H1 (cell line): ENCODE measurements around the gene TACR2. TPM values are rescaled to one million over a fixed set of nuclear protein-coding genes. Genes with fewer than 3 reads are reported as not detected.

Experiments
- CTCF ChIA-PET: fragments of 300-600 bp; sonication (Branson Sonifier 250); formaldehyde crosslinking; loops from one replicate; lab custom pipeline; 2021; ENCODE audit not compliant: partially characterized antibody; lab: Charles Lee
- POLR2A ChIA-PET: fragments of 300-600 bp; sonication (Branson Sonifier 250); formaldehyde crosslinking; loops from one replicate; lab custom pipeline; 2021; ENCODE audit warnings: inconsistent platforms; ENCODE audit not compliant: partially characterized antibody; lab: Charles Lee
- DNase-seq, 2 experiments: peaks; one replicate each; pipeline versions ENCODE4 v3.0.0 to v3.0.0-alpha.2; 2010 to 2022; ENCODE audit warnings: low spot score in 2 of 2, low read depth in 1 of 2, mixed read lengths in 1 of 2
- FAIRE-seq: peaks from 2 replicates; lab custom pipeline; 2011; peaks lifted over from hg19 to GRCh38; lab: Jason Lieb, UNC
- H2AFZ ChIP-seq: 2 replicates; pipeline ENCODE4 v1.8.1; 2012; ENCODE audit warnings: low read length, inconsistent platforms
- H2AK5ac ChIP-seq: 2 replicates; pipeline ENCODE4 v1.6.1; 2013; ENCODE audit warnings: low read depth, low read length
- H2BK120ac ChIP-seq: replicated peaks from 2 replicates; pipeline ENCODE3; 2013; ENCODE audit warnings: low read depth, low read length, inconsistent platforms
- H2BK12ac ChIP-seq: 2 replicates; pipeline ENCODE4 v1.6.1; 2013; ENCODE audit warnings: low read depth, low read length
- H2BK15ac ChIP-seq: 2 replicates; pipeline ENCODE4 v1.6.1; 2013; ENCODE audit warnings: low read length
- H2BK20ac ChIP-seq: 2 replicates; pipeline ENCODE4 v1.6.1; 2013; ENCODE audit warnings: low read length
- H2BK5ac ChIP-seq: 2 replicates; pipeline ENCODE4 v1.6.1; 2013; ENCODE audit warnings: low read depth, low read length
- H3K14ac ChIP-seq: 2 replicates; pipeline ENCODE4 v1.6.1; 2013; ENCODE audit warnings: inconsistent platforms; ENCODE audit not compliant: insufficient read length
- H3K18ac ChIP-seq: 2 replicates; pipeline ENCODE4 v1.6.1; 2013; ENCODE audit warnings: low read length; ENCODE audit errors: extremely low read depth
- H3K23ac ChIP-seq: 2 replicates; pipeline ENCODE4 v1.6.1; 2013; ENCODE audit warnings: inconsistent platforms; ENCODE audit not compliant: insufficient read length
- H3K23me2 ChIP-seq: 2 replicates; pipeline ENCODE4 v1.6.1; 2013; ENCODE audit warnings: low read depth, low read length
- H3K27ac ChIP-seq: 2 replicates; pipeline ENCODE4 v1.6.1; 2011; ENCODE audit warnings: low read depth, low read length, inconsistent platforms
- H3K27me3 ChIP-seq, 4 experiments: replicated peaks in 1 of 4; 1 replicate in 1 of 4; 2 replicates in 3 of 4; pipeline versions ENCODE4 v1.6.1 to v1.8.1; 2011 to 2013; ENCODE audit warnings: low read length in 3 of 4, mild to moderate bottlenecking in 3 of 4, inconsistent platforms in 2 of 4, mixed read lengths in 2 of 4, moderate library complexity in 1 of 4; ENCODE audit not compliant: control insufficient read depth in 3 of 4, insufficient read depth in 3 of 4; ENCODE audit errors: extremely low read depth in 1 of 4
- H3K36me3 ChIP-seq, 4 experiments: 2 replicates each; pipeline versions ENCODE4 v1.6.1 to v1.8.1; 2011 to 2013; ENCODE audit warnings: mild to moderate bottlenecking in 4 of 4, low read length in 3 of 4, moderate library complexity in 2 of 4, control low read depth in 1 of 4, inconsistent platforms in 1 of 4; ENCODE audit not compliant: insufficient read depth in 4 of 4, control insufficient read depth in 2 of 4
- H3K4ac ChIP-seq: replicated peaks from 2 replicates; pipeline ENCODE3; 2013; ENCODE audit warnings: low read length, low read depth, mixed read lengths, inconsistent platforms; ENCODE audit not compliant: insufficient read length
- H3K4me1 ChIP-seq, 4 experiments: replicated peaks in 1 of 4; 1 replicate in 1 of 4; 2 replicates in 3 of 4; pipeline versions ENCODE4 v1.6.1 to v1.8.1; 2011 to 2013; ENCODE audit warnings: low read length in 3 of 4, inconsistent platforms in 2 of 4, mixed read lengths in 1 of 4; ENCODE audit not compliant: insufficient read depth in 4 of 4, control insufficient read depth in 3 of 4
- H3K4me2 ChIP-seq, 2 experiments: 2 replicates each; pipeline versions ENCODE4 v1.6.1 to v1.8.1; 2011 to 2013; ENCODE audit warnings: low read depth in 2 of 2, low read length in 2 of 2, control low read depth in 1 of 2, inconsistent platforms in 1 of 2, mild to moderate bottlenecking in 1 of 2; ENCODE audit not compliant: insufficient read depth in 1 of 2
- H3K4me3 ChIP-seq, 4 experiments: fragments of 200-600, 300-600 bp in 1 of 4; sonication (generic), shearing (Covaris generic), sonication (Bioruptor Twin) in 1 of 4; 2 replicates each; pipeline versions ENCODE4 v1.5.1 to v1.8.1; 2011 to 2016; ENCODE audit warnings: low read length in 4 of 4, low read depth in 3 of 4, control low read depth in 2 of 4, inconsistent platforms in 2 of 4, mild to moderate bottlenecking in 2 of 4, mixed read lengths in 1 of 4, moderate library complexity in 1 of 4; ENCODE audit not compliant: insufficient read depth in 2 of 4; ENCODE audit errors: extremely low read depth in 1 of 4
- H3K56ac ChIP-seq: replicated peaks from 2 replicates; pipeline ENCODE3; 2013; ENCODE audit warnings: low read depth, mild to moderate bottlenecking, mixed read lengths, low read length, inconsistent platforms; ENCODE audit not compliant: insufficient read length
- H3K79me1 ChIP-seq: 2 replicates; pipeline ENCODE4 v1.6.1; 2013; ENCODE audit warnings: low read depth, low read length, control low read depth
- H3K79me2 ChIP-seq, 2 experiments: 2 replicates each; pipeline versions ENCODE4 v1.6.1 to v1.8.1; 2012 to 2013; ENCODE audit warnings: low read length in 2 of 2, mild to moderate bottlenecking in 2 of 2, inconsistent platforms in 1 of 2; ENCODE audit not compliant: insufficient read depth in 2 of 2, control insufficient read depth in 1 of 2
- H3K9ac ChIP-seq, 4 experiments: replicated peaks in 1 of 4; 1 replicate in 1 of 4; 2 replicates in 3 of 4; pipeline versions ENCODE4 v1.6.1 to v1.8.1; 2011 to 2013; ENCODE audit warnings: low read depth in 3 of 4, low read length in 3 of 4, control low read depth in 2 of 4, mild to moderate bottlenecking in 2 of 4, moderate library complexity in 2 of 4, inconsistent platforms in 1 of 4; ENCODE audit errors: extremely low read depth in 1 of 4
- H3K9me3 ChIP-seq, 2 experiments: 2 replicates each; pipeline versions ENCODE4 v1.6.1 to v1.8.1; 2012 to 2013; ENCODE audit warnings: mild to moderate bottlenecking in 2 of 2, moderate library complexity in 2 of 2, control low read depth in 1 of 2, inconsistent platforms in 1 of 2, low read depth in 1 of 2, low read length in 1 of 2, mixed read lengths in 1 of 2; ENCODE audit not compliant: insufficient read depth in 2 of 2
- H4K20me1 ChIP-seq, 2 experiments: replicated peaks in 1 of 2; 2 replicates each; pipeline versions ENCODE3 to v1.8.1; 2011 to 2013; ENCODE audit warnings: inconsistent platforms in 2 of 2, low read length in 2 of 2, mild to moderate bottlenecking in 1 of 2; ENCODE audit not compliant: insufficient read depth in 2 of 2, control insufficient read depth in 1 of 2
- H4K5ac ChIP-seq: 2 replicates; pipeline ENCODE4 v1.6.1; 2013; ENCODE audit warnings: low read length, low read depth, mixed read lengths, inconsistent platforms; ENCODE audit not compliant: insufficient read length
- H4K8ac ChIP-seq: 2 replicates; pipeline ENCODE4 v1.8.0; 2013; ENCODE audit warnings: mild to moderate bottlenecking, moderate library complexity, low read length, inconsistent platforms; ENCODE audit not compliant: insufficient read depth; ENCODE audit errors: extremely low read depth
- H4K91ac ChIP-seq: replicated peaks from 2 replicates; pipeline ENCODE3; 2013; ENCODE audit warnings: low read length, mixed read lengths, inconsistent platforms; ENCODE audit not compliant: insufficient read length
- CREB1 ChIP-seq: IDR thresholded peaks from 2 replicates; pipeline ENCODE4 v1.6.1; 2012; ENCODE audit warnings: inconsistent platforms
- HDAC2 ChIP-seq, 2 experiments: fragments of 300-600 bp in 1 of 2; sonication (generic) in 1 of 2; IDR thresholded peaks; 2 replicates each; pipeline ENCODE4 v1.6.1; 2011 to 2012; ENCODE audit warnings: low read depth in 2 of 2, low read length in 2 of 2, mild to moderate bottlenecking in 2 of 2, moderate library complexity in 2 of 2, borderline replicate concordance in 1 of 2, inconsistent platforms in 1 of 2
- JUN ChIP-seq: IDR thresholded peaks from 2 replicates; pipeline ENCODE4 v1.6.1; 2011; ENCODE audit warnings: low read depth, mild to moderate bottlenecking, improper control_type of control experiment, low read length
- JUND ChIP-seq: IDR thresholded peaks from 2 replicates; pipeline ENCODE4 v1.6.1; 2011; ENCODE audit warnings: mild to moderate bottlenecking, improper control_type of control experiment, low read length
- KDM4A ChIP-seq: IDR thresholded peaks from one replicate; pipeline ENCODE4 v1.7.1; 2012; ENCODE audit warnings: low read depth, mild to moderate bottlenecking, moderate library complexity, low read length, inconsistent platforms; ENCODE audit not compliant: severe bottlenecking
- POLR2AphosphoS5 ChIP-seq: IDR thresholded peaks from 2 replicates; pipeline ENCODE4 v1.6.1; 2011; ENCODE audit warnings: low read depth, low read length
- SAP30 ChIP-seq: fragments of 300-600 bp; sonication (generic); IDR thresholded peaks from 2 replicates; pipeline ENCODE4 v1.7.1; 2012; ENCODE audit warnings: low read length, moderate library complexity, mild to moderate bottlenecking, inconsistent platforms; ENCODE audit not compliant: insufficient read depth, insufficient replicate concordance
- SIRT6 ChIP-seq: IDR thresholded peaks from one replicate; pipeline ENCODE4 v1.7.1; 2012; ENCODE audit warnings: low read length, inconsistent platforms
- SIX5 ChIP-seq: IDR thresholded peaks from 2 replicates; pipeline ENCODE4 v1.6.1; 2011; ENCODE audit warnings: mild to moderate bottlenecking, low read depth, low read length
- SP4 ChIP-seq: IDR thresholded peaks from 2 replicates; pipeline ENCODE4 v1.6.1; 2012; ENCODE audit warnings: low read length, inconsistent platforms
- ZNF274 ChIP-seq: IDR thresholded peaks from 2 replicates; pipeline ENCODE4 v1.7.0; 2012; ENCODE audit warnings: low read length, borderline replicate concordance; ENCODE audit errors: extremely low read depth
- WGBS, 2 experiments: shearing (Covaris generic) in 1 of 2; methylation state at CpG; one replicate each; pipeline versions ENCODE4 v1.1.6 to v1.1.7; 2013 to 2015; ENCODE audit warnings: low lambda C conversion rate in 2 of 2, mixed read lengths in 2 of 2, inconsistent platforms in 1 of 2, low coverage in 1 of 2, missing lambda C conversion rate in 1 of 2; ENCODE audit not compliant: insufficient replicate concordance in 2 of 2, insufficient coverage in 1 of 2, insufficient read length in 1 of 2; ENCODE audit errors: extremely low coverage in 1 of 2, missing lambda C conversion rate in 1 of 2; 5-methylcytosine and 5-hydroxymethylcytosine counted together
- polyA plus RNA-seq, 7 experiments: library from polyadenylated mRNA; depleted of rRNA in 3 of 7; stranded (reverse) in 5 of 7; unstranded in 2 of 7; fragments of >200 nt in 5 of 7; fragments of 200-250 nt in 2 of 7; gene quantifications; 1 replicate in 5 of 7; 2 replicates in 1 of 7; 4 replicates in 1 of 7; pipeline versions ENCODE4 v1.2.1 to v1.2.3, GENCODE V29; 2011 to 2013; ENCODE audit warnings: missing spikeins in 2 of 7, mixed read lengths in 2 of 7
- total RNA-seq: library from RNA; stranded (reverse); fragmentation: NEBNext Ultra II Directional; extraction: Animal tissue kit (Norgen Biotek cat#: 25700); gene quantifications from 2 replicates; pipeline ENCODE4 v1.2.1, GENCODE V29; 2021

Gene TACR2
- total and polyA plus RNA-seq, 2 of the 8 experiments (the other 6 are each of a cell fraction or from before 2014, with no cell fraction given): 0.06 TPM; not detected in 1

DNA sequence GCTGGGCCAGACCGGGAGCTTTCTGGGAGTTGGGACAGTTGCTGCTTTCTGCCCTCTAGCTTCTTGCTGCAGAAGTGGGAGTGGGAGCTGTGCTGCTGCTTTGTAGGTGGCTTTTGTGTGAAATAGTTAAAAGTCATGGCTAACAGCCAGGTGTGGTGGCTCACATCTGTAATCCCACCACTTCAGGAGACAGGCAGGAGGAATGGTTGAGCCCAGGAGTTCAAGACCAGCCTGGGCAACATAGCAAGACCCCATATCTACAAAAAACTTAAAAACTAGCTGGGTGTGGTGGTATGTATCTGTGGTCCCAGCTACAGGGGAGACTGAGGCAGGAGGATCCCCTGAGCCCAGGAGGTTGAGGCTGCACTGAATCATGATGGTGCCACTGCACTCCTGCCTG lies 13.7 kb downstream of the TACR2 start:
- Histone ChIP-seq H2AFZ (no peak overlapping the region), H3K9ac (no peak overlapping the region), H3K23me2 (no peaks in the 10 kb centered on the region), H4K20me1 (peaks cover 0 to 6% of the 10 kb centered on the region in 2 experiments)
- TF ChIP-seq CREB1 (no peak), SIRT6 (no peak), SAP30 (no peak), POLR2AphosphoS5 (no peak), JUND (no peak), KDM4A (no peak), JUN (no peak), SP4 (no peak), ZNF274 (no peak), SIX5 (no peak), HDAC2 (IDR thresholded peaks at IDR 0.05; ENCODE audit: borderline replicate concordance in 1 of 2, low read depth in 2 of 2, low read length in 2 of 2) (no peak)
- TF ChIP-seq, all 59 proteins: peak for 0
- CTCF ChIA-PET: interaction anchor here (0.5 to 7.6 kb wide), 8 partner anchors 8 to 303 kb away, joined by 3 to 69 read pairs (median 3); partner anchors contain the start of gene TACR2
- FAIRE-seq (no peak), DNase-seq (no peak)
- Histone ChIP-seq H2AK5ac (no peak overlapping the region), H4K91ac (no peak overlapping the region), H3K4me1 (peaks cover 0 to 10% (median 7%) of the 10 kb centered on the region in 4 experiments; a peak in 6 of 7 replicates), H3K79me2 (no peaks in the 10 kb centered on the region), H2BK20ac (no peak overlapping the region), H3K9me3 (no peaks in the 10 kb centered on the region), H3K27me3 (no peaks in the 10 kb centered on the region), H2BK15ac (no peak overlapping the region), H3K4me2 (no peak overlapping the region), H3K27ac (no peak overlapping the region), H2BK5ac (no peak overlapping the region), H3K36me3 (peaks cover 4 to 30% (median 20%) of the 10 kb centered on the region in 4 experiments; a peak in 6 of 8 replicates), H3K79me1 (no peaks in the 10 kb centered on the region), H3K14ac (no peak overlapping the region), H3K56ac (no peak overlapping the region), H3K18ac (no peak overlapping the region), H3K23ac (no peak overlapping the region), H2BK12ac (no peak overlapping the region), H4K5ac (no peak overlapping the region), H3K4ac (no peak overlapping the region), H4K8ac (no peak overlapping the region), H2BK120ac (no peak overlapping the region), H3K4me3 (no peak overlapping the region)
- 83% methylated on average over 1 of the region's 1 CpG; no CpG with 5 or more reads in 1 of the 2 experiments for WGBS, 2 experiments
- POLR2A ChIA-PET: interaction anchor here (0.6 kb wide), 1 partner anchor 287 kb away, joined by 3 read pairs; no protein-coding TSS in a partner anchor
